Peyer's patch (tissue), 4 donors: ENCODE results near the gene TMSB15A.

Experiments
- POLR2A ChIP-seq, 2 donors: fragments of 450-650 bp; IDR thresholded peaks; one replicate each; pipeline ENCODE4 v1.5.1; 2017; ENCODE audit warnings: antibody characterized with exemption in 2 of 2, mild to moderate bottlenecking in 2 of 2, moderate library complexity in 2 of 2
- TF ChIP-seq, protein P1 (sequence below), 6 experiments: fragments of 450-650 bp in 4 of 6; fragments of 200-600 bp in 2 of 6; sonication (generic) in 1 of 6; IDR thresholded peaks; one replicate each; pipeline ENCODE4 v1.5.1; 2017 to 2019; ENCODE audit warnings: antibody characterized with exemption in 6 of 6, mild to moderate bottlenecking in 3 of 6, moderate library complexity in 1 of 6

GRCh38 chrX:102515975-102516941 is at the start of gene TMSB15A:
- TF ChIP-seq, protein P1, sequence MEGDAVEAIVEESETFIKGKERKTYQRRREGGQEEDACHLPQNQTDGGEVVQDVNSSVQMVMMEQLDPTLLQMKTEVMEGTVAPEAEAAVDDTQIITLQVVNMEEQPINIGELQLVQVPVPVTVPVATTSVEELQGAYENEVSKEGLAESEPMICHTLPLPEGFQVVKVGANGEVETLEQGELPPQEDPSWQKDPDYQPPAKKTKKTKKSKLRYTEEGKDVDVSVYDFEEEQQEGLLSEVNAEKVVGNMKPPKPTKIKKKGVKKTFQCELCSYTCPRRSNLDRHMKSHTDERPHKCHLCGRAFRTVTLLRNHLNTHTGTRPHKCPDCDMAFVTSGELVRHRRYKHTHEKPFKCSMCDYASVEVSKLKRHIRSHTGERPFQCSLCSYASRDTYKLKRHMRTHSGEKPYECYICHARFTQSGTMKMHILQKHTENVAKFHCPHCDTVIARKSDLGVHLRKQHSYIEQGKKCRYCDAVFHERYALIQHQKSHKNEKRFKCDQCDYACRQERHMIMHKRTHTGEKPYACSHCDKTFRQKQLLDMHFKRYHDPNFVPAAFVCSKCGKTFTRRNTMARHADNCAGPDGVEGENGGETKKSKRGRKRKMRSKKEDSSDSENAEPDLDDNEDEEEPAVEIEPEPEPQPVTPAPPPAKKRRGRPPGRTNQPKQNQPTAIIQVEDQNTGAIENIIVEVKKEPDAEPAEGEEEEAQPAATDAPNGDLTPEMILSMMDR (IDR thresholded peaks at IDR 0.05), result no peak
- no peak for TF ChIP-seq POLR2A (IDR thresholded peaks at IDR 0.05)
